ENCODE measurements around the gene MOB3C.

MOB3C gene

GRCh38 chr1:46575300-46575699 is 41.3 kb downstream of the MOB3C start:
- DNase-seq (ENCODE audit: low read depth), result no peak

- DNase-seq (ENCODE audit: low read depth), result no peak
These were observed 44.9 kb downstream of the MOB3C start for GRCh38 chr1:46571691-46572225.

GRCh38 chr1:46569884-46570725 is 46.5 kb downstream of the MOB3C start:
- DNase-seq (ENCODE audit: low read depth), result no peak

- no peak for DNase-seq (ENCODE audit: low read depth)
These were observed 47.5 kb downstream of the MOB3C start for GRCh38 chr1:46569116-46569515.

DNA sequence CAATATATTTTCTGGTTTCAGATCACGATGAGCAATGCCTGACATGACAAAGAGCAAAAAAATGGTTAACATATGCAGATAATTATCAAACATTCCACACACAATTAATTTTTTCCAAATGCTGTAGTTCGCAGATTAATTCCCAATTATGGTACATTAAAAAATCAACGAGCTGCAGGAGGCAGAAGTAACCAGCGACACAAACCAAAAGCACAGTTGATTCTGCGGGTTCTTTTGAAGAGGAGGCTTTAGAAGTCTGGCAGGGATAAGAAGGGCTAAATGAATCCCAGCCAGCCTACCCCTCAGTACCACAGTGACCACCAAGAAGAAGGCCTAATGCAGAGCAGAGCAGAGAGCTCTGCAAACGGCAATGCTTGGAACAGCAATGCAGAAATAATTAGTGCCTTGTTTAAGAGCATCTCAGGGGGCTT is 48.1 kb downstream of the MOB3C start:
- DNase-seq (ENCODE audit: low read depth), result no peak

GRCh38 chr1:46563341-46563740 is 53.3 kb downstream of the MOB3C start:
- no peak for DNase-seq (ENCODE audit: low read depth)

- no peak for DNase-seq (ENCODE audit: low read depth)
These were observed 54.1 kb downstream of the MOB3C start for GRCh38 chr1:46562498-46562897.

DNA sequence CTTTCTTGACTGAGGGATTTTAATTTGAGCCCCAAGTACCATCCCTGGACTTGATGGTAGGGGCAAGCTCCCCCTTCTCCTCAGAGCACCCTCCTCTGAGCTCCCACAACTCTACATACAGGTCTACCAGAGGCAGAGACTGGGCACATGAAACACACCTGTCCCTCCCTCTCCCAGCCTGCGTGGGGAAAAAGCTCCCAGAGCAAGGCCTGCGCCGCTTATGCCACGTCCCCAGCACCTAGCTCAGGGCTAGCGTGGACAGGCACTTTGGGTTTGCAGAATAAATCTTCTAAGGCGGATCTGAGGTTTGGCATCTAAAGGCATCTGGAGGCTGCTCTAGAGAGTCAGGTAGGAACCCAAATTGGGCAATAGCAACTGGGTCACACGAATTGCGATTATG is 57.6 kb downstream of the MOB3C start:
- no peak for DNase-seq (ENCODE audit: low read depth)

- no peak for DNase-seq (ENCODE audit: low read depth)
These were observed 58.3 kb downstream of the MOB3C start for GRCh38 chr1:46558141-46558963.

All from GM04503 (cell line).